GM23338 (cell line): ENCODE measurements around the gene ARHGAP36. TPM values are rescaled to one million over a fixed set of nuclear protein-coding genes. Genes with fewer than 3 reads are reported as not detected.

Source experiments
- ZNF114 ChIP-seq: fragments of 250-450 bp; sonication (Bioruptor Pico); IDR thresholded peaks from 2 replicates; pipeline ENCODE4 v1.5.0; 2020; ENCODE audit warnings: mild to moderate bottlenecking, moderate library complexity
- polyA plus RNA-seq: library from polyadenylated mRNA; unstranded; fragments of >200 nt; fragmentation: Nextera tagmentation; extraction: Ambion mirVana; gene quantifications from 2 replicates; pipeline ENCODE4 v1.2.1, GENCODE V29; 2016
- total RNA-seq: library from RNA; depleted of rRNA; stranded (reverse); fragments of >200 nt; shearing (Covaris generic); gene quantifications from 2 replicates; pipeline ENCODE4 v1.2.3, GENCODE V29; 2014; rRNA removed
- TF ChIP-seq, protein P1 (sequence below): fragments of 250-450 bp; sonication (Bioruptor Pico); IDR thresholded peaks from 2 replicates; pipeline ENCODE4 v1.5.0; 2020; ENCODE audit warnings: mild to moderate bottlenecking, moderate library complexity

Gene ARHGAP36
- total and polyA plus RNA-seq, 2 experiments from 2014 or later: 0.21 TPM; not detected in 1

- TF ChIP-seq, protein P1, sequence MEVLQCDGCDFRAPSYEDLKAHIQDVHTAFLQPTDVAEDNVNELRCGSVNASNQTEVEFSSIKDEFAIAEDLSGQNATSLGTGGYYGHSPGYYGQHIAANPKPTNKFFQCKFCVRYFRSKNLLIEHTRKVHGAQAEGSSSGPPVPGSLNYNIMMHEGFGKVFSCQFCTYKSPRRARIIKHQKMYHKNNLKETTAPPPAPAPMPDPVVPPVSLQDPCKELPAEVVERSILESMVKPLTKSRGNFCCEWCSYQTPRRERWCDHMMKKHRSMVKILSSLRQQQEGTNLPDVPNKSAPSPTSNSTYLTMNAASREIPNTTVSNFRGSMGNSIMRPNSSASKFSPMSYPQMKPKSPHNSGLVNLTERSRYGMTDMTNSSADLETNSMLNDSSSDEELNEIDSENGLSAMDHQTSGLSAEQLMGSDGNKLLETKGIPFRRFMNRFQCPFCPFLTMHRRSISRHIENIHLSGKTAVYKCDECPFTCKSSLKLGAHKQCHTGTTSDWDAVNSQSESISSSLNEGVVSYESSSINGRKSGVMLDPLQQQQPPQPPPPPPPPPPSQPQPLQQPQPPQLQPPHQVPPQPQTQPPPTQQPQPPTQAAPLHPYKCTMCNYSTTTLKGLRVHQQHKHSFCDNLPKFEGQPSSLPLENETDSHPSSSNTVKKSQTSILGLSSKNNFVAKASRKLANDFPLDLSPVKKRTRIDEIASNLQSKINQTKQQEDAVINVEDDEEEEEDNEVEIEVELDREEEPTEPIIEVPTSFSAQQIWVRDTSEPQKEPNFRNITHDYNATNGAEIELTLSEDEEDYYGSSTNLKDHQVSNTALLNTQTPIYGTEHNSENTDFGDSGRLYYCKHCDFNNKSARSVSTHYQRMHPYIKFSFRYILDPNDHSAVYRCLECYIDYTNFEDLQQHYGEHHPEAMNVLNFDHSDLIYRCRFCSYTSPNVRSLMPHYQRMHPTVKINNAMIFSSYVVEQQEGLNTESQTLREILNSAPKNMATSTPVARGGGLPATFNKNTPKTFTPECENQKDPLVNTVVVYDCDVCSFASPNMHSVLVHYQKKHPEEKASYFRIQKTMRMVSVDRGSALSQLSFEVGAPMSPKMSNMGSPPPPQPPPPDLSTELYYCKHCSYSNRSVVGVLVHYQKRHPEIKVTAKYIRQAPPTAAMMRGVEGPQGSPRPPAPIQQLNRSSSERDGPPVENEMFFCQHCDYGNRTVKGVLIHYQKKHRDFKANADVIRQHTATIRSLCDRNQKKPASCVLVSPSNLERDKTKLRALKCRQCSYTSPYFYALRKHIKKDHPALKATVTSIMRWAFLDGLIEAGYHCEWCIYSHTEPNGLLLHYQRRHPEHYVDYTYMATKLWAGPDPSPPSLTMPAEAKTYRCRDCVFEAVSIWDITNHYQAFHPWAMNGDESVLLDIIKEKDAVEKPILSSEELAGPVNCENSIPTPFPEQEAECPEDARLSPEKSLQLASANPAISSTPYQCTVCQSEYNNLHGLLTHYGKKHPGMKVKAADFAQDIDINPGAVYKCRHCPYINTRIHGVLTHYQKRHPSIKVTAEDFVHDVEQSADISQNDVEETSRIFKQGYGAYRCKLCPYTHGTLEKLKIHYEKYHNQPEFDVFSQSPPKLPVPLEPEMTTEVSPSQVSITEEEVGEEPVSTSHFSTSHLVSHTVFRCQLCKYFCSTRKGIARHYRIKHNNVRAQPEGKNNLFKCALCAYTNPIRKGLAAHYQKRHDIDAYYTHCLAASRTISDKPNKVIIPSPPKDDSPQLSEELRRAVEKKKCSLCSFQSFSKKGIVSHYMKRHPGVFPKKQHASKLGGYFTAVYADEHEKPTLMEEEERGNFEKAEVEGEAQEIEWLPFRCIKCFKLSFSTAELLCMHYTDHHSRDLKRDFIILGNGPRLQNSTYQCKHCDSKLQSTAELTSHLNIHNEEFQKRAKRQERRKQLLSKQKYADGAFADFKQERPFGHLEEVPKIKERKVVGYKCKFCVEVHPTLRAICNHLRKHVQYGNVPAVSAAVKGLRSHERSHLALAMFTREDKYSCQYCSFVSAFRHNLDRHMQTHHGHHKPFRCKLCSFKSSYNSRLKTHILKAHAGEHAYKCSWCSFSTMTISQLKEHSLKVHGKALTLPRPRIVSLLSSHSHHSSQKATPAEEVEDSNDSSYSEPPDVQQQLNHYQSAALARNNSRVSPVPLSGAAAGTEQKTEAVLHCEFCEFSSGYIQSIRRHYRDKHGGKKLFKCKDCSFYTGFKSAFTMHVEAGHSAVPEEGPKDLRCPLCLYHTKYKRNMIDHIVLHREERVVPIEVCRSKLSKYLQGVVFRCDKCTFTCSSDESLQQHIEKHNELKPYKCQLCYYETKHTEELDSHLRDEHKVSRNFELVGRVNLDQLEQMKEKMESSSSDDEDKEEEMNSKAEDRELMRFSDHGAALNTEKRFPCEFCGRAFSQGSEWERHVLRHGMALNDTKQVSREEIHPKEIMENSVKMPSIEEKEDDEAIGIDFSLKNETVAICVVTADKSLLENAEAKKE (CRISPR knock-in tag): no peak
- TF ChIP-seq ZNF114 (CRISPR knock-in tag): no peak
These were observed 80.9 kb downstream of the ARHGAP36 start (continued) for GRCh38 chrX:131139072-131139471.

Other genes starting within 250 kb of the ARHGAP36 start
- 7.3 and 11.2 TPM in 2 replicates for gene ENOX2, start 155.1 kb upstream of the ARHGAP36 start, total RNA-seq
- gene ENOX2, start 155.1 kb upstream of the ARHGAP36 start, polyA plus RNA-seq: 9.6 and 10.8 TPM in 2 replicates
- 17.6 and 19.5 TPM in 2 replicates for gene IGSF1, start 231.0 kb downstream of the ARHGAP36 start, total RNA-seq
- 11.2 and 12.8 TPM in 2 replicates for gene IGSF1, start 231.0 kb downstream of the ARHGAP36 start, polyA plus RNA-seq